Retinal pigment epithelial cell (primary cell): Measurements from ENCODE around the gene AOPEP.

Experiments used
- DNase-seq: peaks from one replicate; pipeline ENCODE4 v3.0.0-alpha.2; 2010; ENCODE audit warnings: low read depth
- H3K4me3 ChIP-seq: 2 replicates; pipeline ENCODE4 v1.5.1; 2011; ENCODE audit warnings: mild to moderate bottlenecking, low read length, control low read depth, moderate library complexity
- TF ChIP-seq, protein P1 (sequence below): conservative IDR thresholded peaks from 2 replicates; pipeline ENCODE4 v1.5.1; 2011; ENCODE audit warnings: low read depth, low read length, control low read depth, inconsistent platforms

Gene AOPEP

DNA sequence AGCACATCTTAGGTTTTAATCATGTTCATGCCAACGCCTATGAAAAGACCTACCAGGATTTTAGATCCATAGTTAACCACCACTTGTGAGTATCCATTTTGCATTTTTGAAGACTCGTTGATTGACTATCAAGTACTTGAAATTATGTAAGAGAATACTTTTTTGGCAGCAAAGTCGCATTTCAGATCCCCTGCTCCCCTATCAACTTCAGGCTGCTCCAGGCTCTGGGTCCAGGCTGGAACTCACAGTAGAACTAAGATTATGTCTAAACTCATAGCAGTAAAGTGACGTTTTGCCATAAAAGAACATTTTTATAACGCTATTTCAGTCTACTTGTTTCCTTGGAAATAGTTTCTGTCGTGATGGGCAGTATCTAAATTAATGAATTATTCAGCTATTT, 323.3 kb downstream of the AOPEP start:
- peak overlapping the region; percentile 19 for H3K4me3 ChIP-seq
- TF ChIP-seq, protein P1, sequence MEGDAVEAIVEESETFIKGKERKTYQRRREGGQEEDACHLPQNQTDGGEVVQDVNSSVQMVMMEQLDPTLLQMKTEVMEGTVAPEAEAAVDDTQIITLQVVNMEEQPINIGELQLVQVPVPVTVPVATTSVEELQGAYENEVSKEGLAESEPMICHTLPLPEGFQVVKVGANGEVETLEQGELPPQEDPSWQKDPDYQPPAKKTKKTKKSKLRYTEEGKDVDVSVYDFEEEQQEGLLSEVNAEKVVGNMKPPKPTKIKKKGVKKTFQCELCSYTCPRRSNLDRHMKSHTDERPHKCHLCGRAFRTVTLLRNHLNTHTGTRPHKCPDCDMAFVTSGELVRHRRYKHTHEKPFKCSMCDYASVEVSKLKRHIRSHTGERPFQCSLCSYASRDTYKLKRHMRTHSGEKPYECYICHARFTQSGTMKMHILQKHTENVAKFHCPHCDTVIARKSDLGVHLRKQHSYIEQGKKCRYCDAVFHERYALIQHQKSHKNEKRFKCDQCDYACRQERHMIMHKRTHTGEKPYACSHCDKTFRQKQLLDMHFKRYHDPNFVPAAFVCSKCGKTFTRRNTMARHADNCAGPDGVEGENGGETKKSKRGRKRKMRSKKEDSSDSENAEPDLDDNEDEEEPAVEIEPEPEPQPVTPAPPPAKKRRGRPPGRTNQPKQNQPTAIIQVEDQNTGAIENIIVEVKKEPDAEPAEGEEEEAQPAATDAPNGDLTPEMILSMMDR: no peak
- no peak for DNase-seq

DNA sequence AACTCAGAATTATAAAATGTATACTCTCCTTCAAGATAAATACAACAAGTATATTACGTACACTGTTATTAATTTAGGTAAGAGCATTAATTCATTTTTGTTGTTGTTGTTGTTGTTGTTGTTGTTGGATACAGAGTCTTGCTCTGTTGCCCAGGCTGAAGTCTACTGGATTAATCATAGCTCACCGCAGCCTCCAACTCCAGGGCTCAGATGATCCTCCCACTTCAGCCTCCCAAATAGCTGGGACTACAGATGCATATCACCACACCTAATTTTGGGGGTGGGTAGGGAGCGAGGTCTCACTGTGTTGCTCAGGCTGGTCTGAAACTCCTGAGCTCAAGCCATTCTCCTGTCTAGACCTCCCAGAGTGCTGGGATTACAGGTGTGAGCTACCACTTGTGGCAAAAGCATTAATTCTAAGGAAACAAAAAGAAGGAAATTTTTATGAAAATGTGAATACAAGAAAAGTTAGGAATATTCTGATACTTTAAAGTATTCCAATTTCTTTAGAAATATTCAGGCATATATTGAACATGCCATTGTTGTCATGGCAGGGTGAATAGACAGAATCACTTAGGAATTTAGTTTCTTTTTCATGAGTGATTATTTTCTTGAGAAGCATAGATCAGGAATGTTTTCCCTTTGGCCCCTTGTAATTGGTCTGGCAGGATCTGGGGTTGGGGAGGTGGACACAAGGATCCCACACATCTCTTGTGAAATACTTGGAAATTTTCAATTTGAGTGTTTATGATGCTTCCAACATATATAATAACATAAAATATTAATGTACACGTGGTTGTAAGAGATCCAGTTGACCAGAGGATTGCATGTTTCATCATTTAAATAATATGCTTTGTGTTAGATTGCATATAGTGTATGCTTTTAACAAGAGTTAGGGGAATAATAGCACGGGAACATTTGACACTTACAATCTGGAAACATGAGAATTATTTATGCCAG, 327.4 kb downstream of the AOPEP start:
- DNase-seq: no peak
- TF ChIP-seq, protein P1: no peak
- H3K4me3 ChIP-seq: no peak overlapping the region

DNA sequence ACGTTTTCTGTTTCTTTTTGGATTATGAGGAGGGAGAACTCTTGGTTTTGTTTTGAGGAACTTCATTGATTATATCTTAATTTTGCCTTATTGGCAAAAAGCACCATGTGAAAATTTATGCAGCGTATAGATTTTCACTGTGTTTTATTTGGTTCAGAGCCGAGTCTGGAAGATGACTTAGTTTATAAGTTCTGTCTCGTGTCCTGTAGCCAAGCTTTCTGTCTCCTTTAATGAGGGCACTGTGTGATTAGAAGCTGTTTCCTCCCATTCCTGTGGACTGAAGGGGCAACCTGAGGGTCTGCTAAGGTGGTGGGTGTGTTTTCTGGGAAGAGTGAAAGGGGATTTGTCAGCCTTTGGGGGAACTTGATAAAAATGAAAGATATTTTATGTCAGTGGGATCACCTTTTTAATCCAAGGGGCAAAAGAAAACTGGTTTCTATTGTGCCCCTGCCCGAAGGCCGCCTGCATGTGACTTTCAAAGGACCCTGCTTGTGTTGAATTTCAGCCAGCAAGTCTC, 328.9 kb downstream of the AOPEP start:
- DNase-seq: no peak
- no peak overlapping the region for H3K4me3 ChIP-seq
- TF ChIP-seq, protein P1: no peak

DNA sequence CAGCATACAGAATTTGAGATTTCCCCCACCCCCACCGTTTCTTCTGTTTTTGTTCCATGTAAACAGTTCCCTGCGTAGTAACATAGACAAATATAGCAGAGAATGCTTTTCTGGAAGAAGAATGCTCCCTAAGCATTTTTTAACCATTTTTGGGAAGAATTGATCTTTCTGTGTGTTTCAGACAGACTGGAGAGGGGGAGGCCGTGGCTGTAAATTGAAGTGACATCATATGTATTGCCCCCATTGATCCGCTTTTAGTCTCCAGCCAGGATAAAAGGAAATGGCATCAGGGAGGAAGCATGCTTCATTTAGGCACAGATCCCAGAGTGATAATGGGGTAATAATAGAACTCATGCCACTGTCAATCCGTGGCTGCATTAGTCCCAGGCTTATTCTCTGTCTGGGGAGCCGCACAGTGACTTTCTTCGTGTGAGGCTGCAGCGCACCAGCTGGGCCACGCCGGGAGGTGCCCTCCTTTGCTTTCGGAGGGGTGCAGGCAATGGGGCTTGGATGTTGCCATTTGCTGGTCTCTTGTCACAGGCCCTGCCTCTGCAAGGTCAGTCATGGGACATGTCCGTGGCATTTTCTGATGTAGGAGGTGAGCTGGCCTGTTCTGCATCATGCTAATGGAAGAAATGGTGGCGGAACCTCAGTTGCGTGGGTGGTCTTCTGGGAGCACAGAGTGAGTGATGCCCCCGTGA, 329.5 kb downstream of the AOPEP start:
- no peak overlapping the region for H3K4me3 ChIP-seq
- no peak for DNase-seq
- TF ChIP-seq, protein P1: no peak

DNA sequence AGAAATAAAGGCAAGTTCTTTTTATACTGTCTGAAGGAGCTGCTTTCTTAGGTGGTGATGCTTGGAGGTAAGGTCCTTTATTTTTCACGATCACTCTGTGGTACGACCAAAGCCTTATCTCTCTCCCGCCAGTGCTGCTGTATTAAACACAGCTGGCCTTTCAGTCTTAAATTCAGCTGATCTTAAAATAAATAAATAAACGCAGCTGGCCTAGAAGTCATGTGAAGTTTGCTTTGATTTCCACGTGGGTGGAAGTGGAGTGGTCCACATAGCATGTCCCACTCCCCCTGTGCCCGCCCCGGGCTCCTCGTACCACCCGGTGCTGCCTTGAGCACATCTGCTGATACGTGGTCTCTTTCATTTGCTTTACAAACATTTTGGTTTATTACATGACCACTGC, 330.6 kb downstream of the AOPEP start:
- DNase-seq: no peak
- TF ChIP-seq, protein P1: no peak
- no peak overlapping the region for H3K4me3 ChIP-seq

DNA sequence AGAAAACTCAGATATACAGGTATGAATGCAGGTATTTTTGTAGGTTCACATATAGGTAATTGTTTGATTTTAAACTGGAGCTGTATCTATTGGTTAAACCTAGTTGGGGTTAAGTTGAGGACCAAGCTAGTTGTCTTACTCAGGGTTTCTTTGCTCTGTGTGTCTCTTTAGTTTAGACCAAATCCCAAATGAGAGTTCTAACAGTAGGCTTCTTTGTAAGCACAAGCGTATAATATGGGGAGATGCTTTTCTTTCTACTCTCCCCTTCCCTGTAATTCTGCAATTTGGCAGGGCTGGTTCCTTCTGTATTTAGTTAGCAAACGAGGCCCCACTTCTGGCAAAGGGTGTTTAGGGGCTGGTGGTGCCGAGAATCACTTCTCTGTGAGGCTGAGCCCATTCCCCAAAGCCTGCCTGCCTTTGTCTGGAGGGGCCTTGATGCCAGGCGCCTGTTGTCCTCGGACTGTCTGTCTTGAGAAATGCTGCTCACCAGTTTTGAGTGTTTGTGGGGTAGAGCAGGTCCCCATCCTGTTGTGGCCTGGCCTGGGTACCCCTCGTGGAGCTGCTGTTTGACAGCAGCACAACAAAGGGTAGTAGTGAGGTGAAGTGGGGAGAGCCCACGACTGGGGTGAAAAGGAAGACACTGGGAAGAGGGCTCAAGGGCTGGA, 331.8 kb downstream of the AOPEP start:
- DNase-seq: no peak
- TF ChIP-seq, protein P1: no peak
- no peak overlapping the region for H3K4me3 ChIP-seq
